IMR-90 (cell line): ENCODE results near the gene ADGRD2. TPM values are rescaled to one million over a fixed set of nuclear protein-coding genes. Genes with fewer than 3 reads are reported as not detected.

ENCODE experiments used
- ATAC-seq: fragments of 200-7000 bp; cut with Tn5 transposase; 2 replicates; pipeline ENCODE4 v1.9.1; 2020; ENCODE audit warnings: low read depth, mild to moderate bottlenecking, moderate library complexity
- BruUV-seq: library from RNA; stranded (reverse); fragments of 400-500 nt; replicated peaks from 2 replicates; lab custom pipeline; 2021; lab: Mats Ljungman, UMichigan
- CTCF ChIA-PET: fragments of 300-600 bp; formaldehyde crosslinking; extraction: SDS; loops from one replicate; lab custom pipeline; 2021; ENCODE audit warnings: antibody characterized with exemption; lab: Yijun Ruan, JAX
- POLR2A ChIA-PET: fragments of 300-600 bp; sonication (Branson Sonifier 250); formaldehyde crosslinking; loops from one replicate; lab custom pipeline; 2022; ENCODE audit warnings: antibody characterized with exemption; ENCODE audit not compliant: unreplicated experiment; lab: Charles Lee
- DNase-seq: peaks from one replicate; pipeline ENCODE4 v3.0.0; 2013
- H2AFZ ChIP-seq: replicated peaks from 2 replicates; pipeline ENCODE3; 2013; ENCODE audit warnings: low read length, mild to moderate bottlenecking; ENCODE audit not compliant: poor library complexity
- H2AK5ac ChIP-seq: 2 replicates; pipeline ENCODE4 v1.6.1; 2013; ENCODE audit warnings: low read depth, low read length, inconsistent platforms
- H2AK9ac ChIP-seq: replicated peaks from 2 replicates; pipeline ENCODE3; 2013; ENCODE audit warnings: mild to moderate bottlenecking, low read depth, low read length, moderate library complexity; ENCODE audit not compliant: poor library complexity
- H2BK120ac ChIP-seq: 2 replicates; pipeline ENCODE4 v1.6.1; 2013; ENCODE audit warnings: low read depth, low read length, inconsistent platforms
- H2BK15ac ChIP-seq: 3 replicates; pipeline ENCODE4 v1.6.1; 2013; ENCODE audit warnings: low read depth, low read length, inconsistent platforms
- H2BK20ac ChIP-seq: 2 replicates; pipeline ENCODE4 v1.6.1; 2013; ENCODE audit warnings: low read depth, mild to moderate bottlenecking, inconsistent platforms, low read length, moderate library complexity
- H2BK5ac ChIP-seq: 2 replicates; pipeline ENCODE4 v1.6.1; 2013; ENCODE audit warnings: mild to moderate bottlenecking, low read depth, low read length, inconsistent platforms; ENCODE audit not compliant: poor library complexity, severe bottlenecking
- H3K14ac ChIP-seq: replicated peaks from 2 replicates; pipeline ENCODE4 v1.6.1; 2013; ENCODE audit warnings: low read depth, low read length, inconsistent platforms
- H3K18ac ChIP-seq: 2 replicates; pipeline ENCODE4 v1.6.1; 2013; ENCODE audit warnings: low read depth, low read length, control low read depth
- H3K23ac ChIP-seq: 2 replicates; pipeline ENCODE4 v1.6.1; 2013; ENCODE audit warnings: low read depth, low read length, inconsistent platforms
- H3K27ac ChIP-seq: 2 replicates; pipeline ENCODE4 v1.5.1; 2013; ENCODE audit warnings: mild to moderate bottlenecking, control low read depth, low read length; ENCODE audit not compliant: insufficient read depth
- H3K27me3 ChIP-seq: 2 replicates; pipeline ENCODE4 v1.6.1; 2013; ENCODE audit warnings: low read length; ENCODE audit not compliant: control insufficient read depth, insufficient read depth
- H3K36me3 ChIP-seq: 2 replicates; pipeline ENCODE4 v1.6.1; 2013; ENCODE audit warnings: low read length, mixed read lengths; ENCODE audit not compliant: control insufficient read depth, insufficient read depth
- H3K4ac ChIP-seq: 2 replicates; pipeline ENCODE4 v1.6.1; 2013; ENCODE audit warnings: low read depth, low read length, inconsistent platforms
- H3K4me1 ChIP-seq: 2 replicates; pipeline ENCODE4 v1.6.1; 2013; ENCODE audit warnings: low read length, mixed read lengths; ENCODE audit not compliant: control insufficient read depth, insufficient read depth
- H3K4me2 ChIP-seq: 2 replicates; pipeline ENCODE4 v1.6.1; 2013; ENCODE audit warnings: low read depth, mild to moderate bottlenecking, control low read depth, low read length, moderate library complexity
- H3K4me3 ChIP-seq: 2 replicates; pipeline ENCODE4 v1.5.1; 2013; ENCODE audit warnings: low read depth, mild to moderate bottlenecking, control low read depth, low read length, moderate library complexity; ENCODE audit not compliant: insufficient read depth
- H3K56ac ChIP-seq: 2 replicates; pipeline ENCODE4 v1.6.1; 2013; ENCODE audit warnings: low read length, inconsistent platforms; ENCODE audit not compliant: insufficient read depth; ENCODE audit errors: extremely low read depth
- H3K79me1 ChIP-seq, 2 experiments: 2 replicates each; pipeline ENCODE4 v1.6.1; 2013; ENCODE audit warnings: low read length in 2 of 2, inconsistent platforms in 1 of 2, low read depth in 1 of 2
- H3K9ac ChIP-seq: 2 replicates; pipeline ENCODE4 v1.6.1; 2013; ENCODE audit warnings: low read depth, low read length, control low read depth
- H3K9me1 ChIP-seq: 2 replicates; pipeline ENCODE4 v1.6.1; 2013; ENCODE audit warnings: low read length, inconsistent platforms; ENCODE audit not compliant: insufficient read depth
- H3K9me3 ChIP-seq: 2 replicates; pipeline ENCODE4 v1.6.1; 2013; ENCODE audit warnings: low read length; ENCODE audit not compliant: control insufficient read depth, insufficient read depth
- H4K20me1 ChIP-seq: 2 replicates; pipeline ENCODE4 v1.6.1; 2013; ENCODE audit warnings: low read length, inconsistent platforms; ENCODE audit not compliant: insufficient read depth
- H4K5ac ChIP-seq: 2 replicates; pipeline ENCODE4 v1.6.1; 2013; ENCODE audit warnings: mild to moderate bottlenecking, low read depth, low read length, control low read depth
- H4K8ac ChIP-seq, 2 experiments: 2 replicates each; pipeline ENCODE4 v1.6.1; 2013; ENCODE audit warnings: low read depth in 2 of 2, low read length in 2 of 2, control low read depth in 1 of 2, inconsistent platforms in 1 of 2
- H4K91ac ChIP-seq: 2 replicates; pipeline ENCODE4 v1.6.1; 2013; ENCODE audit warnings: low read depth, low read length, inconsistent platforms; ENCODE audit not compliant: insufficient read depth
- BHLHE40 ChIP-seq: fragments of 150-350 bp; IDR thresholded peaks from 2 replicates; pipeline ENCODE4 v1.6.1; 2016; ENCODE audit warnings: mild to moderate bottlenecking, low read depth, low read length
- CEBPB ChIP-seq: IDR thresholded peaks from 2 replicates; pipeline ENCODE4 v1.6.1; 2012; ENCODE audit warnings: low read depth, low read length, improper control_type of control experiment
- CHD1 ChIP-seq: IDR thresholded peaks from 2 replicates; pipeline ENCODE4 v1.6.1; 2012; ENCODE audit warnings: low read depth, low read length, improper control_type of control experiment
- CTCF ChIP-seq: conservative IDR thresholded peaks from 2 replicates; pipeline ENCODE4 v1.5.1; 2012; ENCODE audit warnings: mild to moderate bottlenecking, low read depth, low read length, improper control_type of control experiment
- FOS ChIP-seq: fragments of 150-350 bp; IDR thresholded peaks from 2 replicates; pipeline ENCODE4 v1.6.1; 2016; ENCODE audit warnings: low read depth, low read length
- MAFK ChIP-seq: IDR thresholded peaks from 2 replicates; pipeline ENCODE4 v1.6.1; 2012; ENCODE audit warnings: low read depth, low read length, improper control_type of control experiment
- MAZ ChIP-seq: IDR thresholded peaks from 2 replicates; pipeline ENCODE4 v1.6.1; 2012; ENCODE audit warnings: low read depth, mild to moderate bottlenecking, low read length, improper control_type of control experiment, moderate library complexity, borderline replicate concordance
- MXI1 ChIP-seq: IDR thresholded peaks from 2 replicates; pipeline ENCODE4 v1.6.1; 2012; ENCODE audit warnings: low read depth, mild to moderate bottlenecking, low read length, moderate library complexity, borderline replicate concordance
- NFE2L2 ChIP-seq: fragments of 150-350 bp; IDR thresholded peaks from 2 replicates; pipeline ENCODE4 v1.6.1; 2016; ENCODE audit warnings: low read depth, mild to moderate bottlenecking, low read length
- POLR2A ChIP-seq: IDR thresholded peaks from 2 replicates; pipeline ENCODE4 v1.6.1; 2012; ENCODE audit warnings: mild to moderate bottlenecking, low read depth, low read length
- RAD21 ChIP-seq: IDR thresholded peaks from 2 replicates; pipeline ENCODE4 v1.6.1; 2012; ENCODE audit warnings: low read length, improper control_type of control experiment
- RCOR1 ChIP-seq: IDR thresholded peaks from 2 replicates; pipeline ENCODE4 v1.6.1; 2012; ENCODE audit warnings: mild to moderate bottlenecking, low read length, improper control_type of control experiment; ENCODE audit not compliant: insufficient replicate concordance
- RFX5 ChIP-seq: IDR thresholded peaks from 2 replicates; pipeline ENCODE4 v1.8.0; 2012; ENCODE audit warnings: low read depth, mild to moderate bottlenecking, low read length, moderate library complexity
- SMC3 ChIP-seq: fragments of 150-350 bp; IDR thresholded peaks from 2 replicates; pipeline ENCODE4 v1.6.1; 2016; ENCODE audit warnings: low read depth, mild to moderate bottlenecking, antibody characterized with exemption, low read length, moderate library complexity
- WGBS, 2 experiments: methylation state at CpG; one replicate each; pipeline versions ENCODE4 v1.1.5 to v1.1.7; 2013; ENCODE audit warnings: missing lambda C conversion rate in 2 of 2; ENCODE audit not compliant: insufficient read length in 1 of 2; ENCODE audit errors: extremely low coverage in 2 of 2; 5-methylcytosine and 5-hydroxymethylcytosine counted together
- dilution Hi-C: fragments of 300-500 bp; cut with HindIII; formaldehyde crosslinking; loops from one replicate; pipeline ENCODE4 v1.14.3; 2018; ENCODE audit warnings: low sequenced_read_pairs; ENCODE audit not compliant: unreplicated experiment
- in situ Hi-C: fragments of 300-500 bp; cut with MboI; formaldehyde crosslinking; loops from 3 replicates; pipeline ENCODE4 v1.14.3; 2019; ENCODE audit warnings: low sequenced_read_pairs, inconsistent platforms, mixed read lengths
- intact Hi-C: fragments of 100-400 bp; cut with micrococcal nuclease; formaldehyde crosslinking; loops from 2 replicates; pipeline ENCODE4 v1.10.0; 2022
- polyA plus RNA-seq, 3 experiments: library from polyadenylated mRNA; depleted of rRNA; stranded (reverse); fragments of >200 nt; gene quantifications; 2 replicates each; pipeline ENCODE4 v1.2.3, GENCODE V29; 2012; ENCODE audit warnings: low replicate concordance in 1 of 3
- total RNA-seq: library from RNA; depleted of rRNA; stranded (reverse); fragments of >200 nt; gene quantifications from 2 replicates; pipeline ENCODE4 v1.2.3, GENCODE V29; 2012
- TF ChIP-seq, protein P1 (sequence below): fragments of 150-350 bp; IDR thresholded peaks from 2 replicates; pipeline ENCODE4 v1.6.1; 2016; ENCODE audit warnings: low read depth, mild to moderate bottlenecking, low read length, moderate library complexity, borderline replicate concordance
- TF ChIP-seq, protein P2 (sequence below): fragments of 150-350 bp; IDR thresholded peaks from 2 replicates; pipeline ENCODE4 v1.6.1; 2017; ENCODE audit warnings: mild to moderate bottlenecking, antibody characterized with exemption, low read length, low read depth

Gene ADGRD2
- total and polyA plus RNA-seq, 2 of the 4 experiments (the other 2 are of a cell fraction) = not detected

- H3K4ac ChIP-seq = no peak overlapping the region
These were observed 67.9 kb downstream of the ADGRD2 start for GRCh38 chr9:124518116-124518515.

More at GRCh38 chr9:124518116-124518515, 67.9 kb downstream of the ADGRD2 start:
- Histone ChIP-seq H3K4me2 (no peak overlapping the region), H3K56ac (no peak overlapping the region), H2AFZ (no peak overlapping the region), H4K20me1 (no peaks in the 10 kb centered on the region), H4K8ac (no peak overlapping the region), H2BK120ac (no peak overlapping the region), H2BK5ac (no peak overlapping the region), H3K9ac (no peak overlapping the region), H3K27me3 (peaks cover 45% of the 10 kb centered on the region), H2AK5ac (no peak overlapping the region), H3K4me3 (no peak overlapping the region), H2BK15ac (no peak overlapping the region), H3K18ac (no peak overlapping the region), H4K5ac (no peak overlapping the region), H4K91ac (no peak overlapping the region), H3K36me3 (no peaks in the 10 kb centered on the region), H3K9me3 (no peaks in the 10 kb centered on the region), H2BK20ac (no peak overlapping the region), H3K79me1 (no peaks in the 10 kb centered on the region), H3K23ac (no peak overlapping the region), H2AK9ac (no peak overlapping the region), H3K4me1 (peaks cover 4% of the 10 kb centered on the region), H3K9me1 (peaks cover 3% of the 10 kb centered on the region; the same call in 1 of the 2 replicates), H3K14ac (no peak overlapping the region), H3K27ac (no peak overlapping the region)
- ChIA-PET CTCF (interaction anchor here (1.1 kb wide), 1 partner anchor 239 kb away, joined by 3 read pairs; no protein-coding TSS in a partner anchor), POLR2A (no interaction called here)
- WGBS, 2 experiments = no CpG with 5 or more reads among the region's 7 CpGs
- no peak for DNase-seq
- no peak for ATAC-seq
- in situ Hi-C loops (no loop called here), dilution Hi-C loops (no loop called here), intact Hi-C loops (no loop called here)
- TF ChIP-seq SMC3 (no peak), RCOR1 (no peak), CEBPB (no peak), FOS (no peak), MAFK (no peak), MAZ (no peak), NFE2L2 (no peak), CTCF (no peak), BHLHE40 (no peak), POLR2A (no peak), CHD1 (no peak), MXI1 (no peak), RFX5 (no peak), RAD21 (no peak)
- TF ChIP-seq, protein P1, sequence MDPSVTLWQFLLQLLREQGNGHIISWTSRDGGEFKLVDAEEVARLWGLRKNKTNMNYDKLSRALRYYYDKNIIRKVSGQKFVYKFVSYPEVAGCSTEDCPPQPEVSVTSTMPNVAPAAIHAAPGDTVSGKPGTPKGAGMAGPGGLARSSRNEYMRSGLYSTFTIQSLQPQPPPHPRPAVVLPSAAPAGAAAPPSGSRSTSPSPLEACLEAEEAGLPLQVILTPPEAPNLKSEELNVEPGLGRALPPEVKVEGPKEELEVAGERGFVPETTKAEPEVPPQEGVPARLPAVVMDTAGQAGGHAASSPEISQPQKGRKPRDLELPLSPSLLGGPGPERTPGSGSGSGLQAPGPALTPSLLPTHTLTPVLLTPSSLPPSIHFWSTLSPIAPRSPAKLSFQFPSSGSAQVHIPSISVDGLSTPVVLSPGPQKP = no peak
- TF ChIP-seq, protein P2, sequence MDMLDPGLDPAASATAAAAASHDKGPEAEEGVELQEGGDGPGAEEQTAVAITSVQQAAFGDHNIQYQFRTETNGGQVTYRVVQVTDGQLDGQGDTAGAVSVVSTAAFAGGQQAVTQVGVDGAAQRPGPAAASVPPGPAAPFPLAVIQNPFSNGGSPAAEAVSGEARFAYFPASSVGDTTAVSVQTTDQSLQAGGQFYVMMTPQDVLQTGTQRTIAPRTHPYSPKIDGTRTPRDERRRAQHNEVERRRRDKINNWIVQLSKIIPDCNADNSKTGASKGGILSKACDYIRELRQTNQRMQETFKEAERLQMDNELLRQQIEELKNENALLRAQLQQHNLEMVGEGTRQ = no peak
- BruUV-seq = no TSS peak
